BLaER1 (cell line): ENCODE results near the gene SGPL1.
A peak's percentile ranks its signal among the peaks of the same experiment; 100 is the strongest.

Experiments used
- H3K27ac ChIP-seq: shearing (Covaris generic); formaldehyde crosslinking; 2 replicates; pipeline ENCODE4 v1.8.1; 2022
- H3K27me3 ChIP-seq: shearing (Covaris generic); formaldehyde crosslinking; 2 replicates; pipeline ENCODE4 v1.8.1; 2022
- H3K36me3 ChIP-seq: shearing (Covaris generic); formaldehyde crosslinking; 2 replicates; pipeline ENCODE4 v1.8.1; 2022
- H3K4me1 ChIP-seq: shearing (Covaris generic); formaldehyde crosslinking; 2 replicates; pipeline ENCODE4 v1.8.1; 2022
- H3K4me2 ChIP-seq: shearing (Covaris generic); formaldehyde crosslinking; 2 replicates; pipeline ENCODE4 v1.8.1; 2022
- H3K4me3 ChIP-seq: shearing (Covaris generic); formaldehyde crosslinking; 2 replicates; pipeline ENCODE4 v1.8.1; 2022
- H3K9ac ChIP-seq: shearing (Covaris generic); formaldehyde crosslinking; 2 replicates; pipeline ENCODE4 v1.8.1; 2022
- H3K9me3 ChIP-seq: shearing (Covaris generic); formaldehyde crosslinking; 2 replicates; pipeline ENCODE4 v1.8.1; 2022
- H4K20me1 ChIP-seq: shearing (Covaris generic); formaldehyde crosslinking; 2 replicates; pipeline ENCODE4 v1.8.1; 2022
- Cebpa-rat ChIP-seq: shearing (Covaris generic); IDR thresholded peaks from 2 replicates; pipeline ENCODE4 v1.8.1; 2022

Gene SGPL1

GRCh38 chr10:70872291-70872690 is 56.5 kb downstream of the SGPL1 start:
- Histone ChIP-seq H3K9me3 (no peaks in the 10 kb centered on the region), H3K4me2 (no peak overlapping the region), H3K27me3 (no peaks in the 10 kb centered on the region), H3K27ac (no peak overlapping the region), H3K9ac (no peak overlapping the region), H3K4me1 (peaks cover 9% of the 10 kb centered on the region), H4K20me1 (peaks cover 14% of the 10 kb centered on the region; the same call in 1 of the 2 replicates), H3K36me3 (peaks cover 62% of the 10 kb centered on the region), H3K4me3 (no peak overlapping the region)
- no peak for TF ChIP-seq Cebpa-rat

- no peak for TF ChIP-seq Cebpa-rat
- Histone ChIP-seq H3K4me1 (peaks cover 27% of the 10 kb centered on the region), H3K9me3 (no peaks in the 10 kb centered on the region), H3K36me3 (peaks cover 72% of the 10 kb centered on the region), H3K27ac (no peak overlapping the region), H3K27me3 (no peaks in the 10 kb centered on the region), H3K4me2 (no peak overlapping the region), H4K20me1 (peaks cover 31% of the 10 kb centered on the region; the same call in 1 of the 2 replicates), H3K4me3 (no peak overlapping the region), H3K9ac (no peak overlapping the region)
Measured at GRCh38 chr10:70874061-70874460, 58.3 kb downstream of the SGPL1 start.

- no peak overlapping the region for H3K4me3 ChIP-seq
- H3K4me2 ChIP-seq, result peak overlapping the region; percentile 56
- no peak for TF ChIP-seq Cebpa-rat
- H3K36me3 ChIP-seq, result peaks cover 64% of the 10 kb centered on the region
- H3K27me3 ChIP-seq, result no peaks in the 10 kb centered on the region
- H3K9ac ChIP-seq, result no peak overlapping the region
- H3K4me1 ChIP-seq, result peaks cover 36% of the 10 kb centered on the region
- H3K27ac ChIP-seq, result no peak overlapping the region
- no peaks in the 10 kb centered on the region for H3K9me3 ChIP-seq
- peaks cover 32% of the 10 kb centered on the region; the same call in 1 of the 2 replicates for H4K20me1 ChIP-seq
Measured at GRCh38 chr10:70879207-70879606, 63.5 kb downstream of the SGPL1 start.

- Histone ChIP-seq H3K36me3 (peaks cover 71% of the 10 kb centered on the region), H3K9ac (no peak overlapping the region), H3K9me3 (no peaks in the 10 kb centered on the region)
Measured at GRCh38 chr10:70880077-70880534, 64.4 kb downstream of the SGPL1 start.

GRCh38 chr10:70884741-70885140 is 69.0 kb downstream of the SGPL1 start:
- Histone ChIP-seq H3K27ac (no peak overlapping the region), H3K4me1 (peaks cover 39% of the 10 kb centered on the region), H3K36me3 (peaks cover 48% of the 10 kb centered on the region), H3K9me3 (no peaks in the 10 kb centered on the region), H3K27me3 (no peaks in the 10 kb centered on the region), H3K9ac (no peak overlapping the region), H4K20me1 (no peaks in the 10 kb centered on the region), H3K4me3 (no peak overlapping the region), H3K4me2 (no peak overlapping the region)
- no peak for TF ChIP-seq Cebpa-rat

More at GRCh38 chr10:70880077-70880534, 64.4 kb downstream of the SGPL1 start:
- H4K20me1 ChIP-seq, result peaks cover 32% of the 10 kb centered on the region; the same call in 1 of the 2 replicates
- no peak overlapping the region for H3K27ac ChIP-seq
- no peak for TF ChIP-seq Cebpa-rat
- peaks cover 40% of the 10 kb centered on the region for H3K4me1 ChIP-seq
- H3K27me3 ChIP-seq, result no peaks in the 10 kb centered on the region
- H3K4me3 ChIP-seq, result no peak overlapping the region
- H3K4me2 ChIP-seq, result no peak overlapping the region

GRCh38 chr10:70885481-70885880 is 69.7 kb downstream of the SGPL1 start:
- no peak overlapping the region for H3K4me3 ChIP-seq
- H3K9me3 ChIP-seq, result no peaks in the 10 kb centered on the region
- H4K20me1 ChIP-seq, result no peaks in the 10 kb centered on the region
- H3K27ac ChIP-seq, result no peak overlapping the region
- no peak for TF ChIP-seq Cebpa-rat
- no peak overlapping the region for H3K9ac ChIP-seq
- peaks cover 37% of the 10 kb centered on the region for H3K4me1 ChIP-seq
- H3K27me3 ChIP-seq, result no peaks in the 10 kb centered on the region
- no peak overlapping the region for H3K4me2 ChIP-seq
- H3K36me3 ChIP-seq, result peaks cover 48% of the 10 kb centered on the region

- Histone ChIP-seq H3K9me3 (no peaks in the 10 kb centered on the region), H3K36me3 (peaks cover 46% of the 10 kb centered on the region), H3K27me3 (no peaks in the 10 kb centered on the region), H3K4me3 (no peak overlapping the region), H3K4me2 (0 out of 2 replicates have a peak overlapping the region, but pooled peaks have one; percentile 16), H3K27ac (no peak overlapping the region), H4K20me1 (no peaks in the 10 kb centered on the region), H3K4me1 (peaks cover 37% of the 10 kb centered on the region), H3K9ac (no peak overlapping the region)
- TF ChIP-seq Cebpa-rat, result no peak
Measured at GRCh38 chr10:70885931-70886903, 70.5 kb downstream of the SGPL1 start.

GRCh38 chr10:70886921-70887665 is 71.3 kb downstream of the SGPL1 start:
- no peak for TF ChIP-seq Cebpa-rat
- H3K4me2 ChIP-seq, result peak overlapping the region; percentile 89

GRCh38 chr10:70887804-70888800 is 72.4 kb downstream of the SGPL1 start, which contains the start of gene PCBD1:
Gene PCBD1, minus strand, starts transcription at chr10:70888565. Its CDS starts 32 bp downstream, at chr10:70888533.
- Histone ChIP-seq H3K27me3 (no peaks in the 10 kb centered on the region), H3K27ac (peak within 1 kb of the TSS; percentile 89), H3K4me1 (peaks cover 37% of the 10 kb centered on the region), H4K20me1 (no peaks in the 10 kb centered on the region), H3K4me2 (peak within 1 kb of the TSS; percentile 89), H3K4me3 (peak within 1 kb of the TSS; percentile 89), H3K9me3 (no peaks in the 10 kb centered on the region), H3K9ac (peak within 1 kb of the TSS; percentile 91), H3K36me3 (peaks cover 27% of the 10 kb centered on the region)
- TF ChIP-seq Cebpa-rat, result no peak

More at GRCh38 chr10:70886921-70887665, 71.3 kb downstream of the SGPL1 start:
- Histone ChIP-seq H4K20me1 (no peaks in the 10 kb centered on the region), H3K4me1 (peaks cover 37% of the 10 kb centered on the region), H3K36me3 (peaks cover 37% of the 10 kb centered on the region), H3K27ac (0 out of 2 replicates have a peak overlapping the region, but pooled peaks have one; percentile 11), H3K9me3 (no peaks in the 10 kb centered on the region), H3K4me3 (peak overlapping the region; percentile 89), H3K9ac (peak overlapping the region; percentile 91; the same call in 1 of the 2 replicates), H3K27me3 (no peaks in the 10 kb centered on the region)
